ENCODE data around the gene CHGA. TPM values are rescaled to one million over a fixed set of nuclear protein-coding genes. Genes with fewer than 3 reads are reported as not detected.

The CHGA gene, protein sequence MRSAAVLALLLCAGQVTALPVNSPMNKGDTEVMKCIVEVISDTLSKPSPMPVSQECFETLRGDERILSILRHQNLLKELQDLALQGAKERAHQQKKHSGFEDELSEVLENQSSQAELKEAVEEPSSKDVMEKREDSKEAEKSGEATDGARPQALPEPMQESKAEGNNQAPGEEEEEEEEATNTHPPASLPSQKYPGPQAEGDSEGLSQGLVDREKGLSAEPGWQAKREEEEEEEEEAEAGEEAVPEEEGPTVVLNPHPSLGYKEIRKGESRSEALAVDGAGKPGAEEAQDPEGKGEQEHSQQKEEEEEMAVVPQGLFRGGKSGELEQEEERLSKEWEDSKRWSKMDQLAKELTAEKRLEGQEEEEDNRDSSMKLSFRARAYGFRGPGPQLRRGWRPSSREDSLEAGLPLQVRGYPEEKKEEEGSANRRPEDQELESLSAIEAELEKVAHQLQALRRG
- total RNA-seq: 1 to 10 TPM in 1 of 3 donors, under 1 TPM in 1, not detected in 1; 0.98 to 1.3 TPM

DNA sequence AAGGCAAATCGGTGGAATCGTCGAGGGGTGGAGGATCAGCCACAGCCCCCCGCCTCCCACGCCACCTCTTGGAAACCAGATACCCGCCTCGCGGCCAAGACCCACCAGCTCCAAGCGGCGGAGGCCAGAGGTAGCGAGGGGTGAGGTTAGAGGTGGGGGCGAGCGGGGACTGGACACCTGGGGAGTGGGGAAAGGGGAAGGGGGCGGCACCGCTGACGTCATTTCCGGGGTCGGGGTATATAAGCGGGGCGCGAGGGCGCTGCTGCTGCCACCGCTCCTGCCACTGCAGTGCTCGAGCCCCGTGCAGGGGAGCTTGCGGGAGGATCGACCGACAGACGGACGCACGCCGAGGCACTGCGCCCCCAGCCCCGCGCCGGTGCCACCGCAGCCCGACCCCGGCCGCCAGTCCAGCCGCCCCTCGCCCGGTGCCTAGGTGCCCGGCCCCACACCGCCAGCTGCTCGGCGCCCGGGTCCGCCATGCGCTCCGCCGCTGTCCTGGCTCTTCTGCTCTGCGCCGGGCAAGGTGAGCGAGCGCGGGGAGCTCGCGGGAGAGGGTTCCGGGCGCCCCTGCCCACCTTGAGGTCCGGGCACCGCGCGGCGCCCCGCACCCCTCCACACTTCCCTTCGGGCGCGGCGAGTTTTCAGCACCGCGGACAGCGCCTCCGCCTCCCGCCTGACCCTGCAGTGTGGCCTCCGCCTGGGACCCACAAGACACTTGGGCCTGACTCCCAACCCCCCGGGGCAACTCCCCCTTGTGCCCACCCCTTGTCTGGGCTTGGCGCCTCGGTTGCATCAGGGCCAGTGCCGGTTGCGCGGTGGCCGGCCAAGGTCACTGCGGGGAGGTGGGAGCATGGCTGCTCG, at the start of gene CHGA:
TSS of gene CHGA (plus strand) at position 268 of the 861 bp plus-strand sequence. CDS start at position 478, 210 bp downstream.
- intact Hi-C loops (cut with DNase I; ENCODE audit: low total_unique reads): no loop called here
- Histone ChIP-seq H3K9me3 (no peaks in the 10 kb centered on the region), H3K27ac (no peak within 1 kb of the TSS), H3K36me3 (no peaks in the 10 kb centered on the region), H3K4me3 (no peak within 1 kb of the TSS), H3K4me1 (no peaks in the 10 kb centered on the region), H3K27me3 (peaks cover 4 to 40% of the 10 kb centered on the region in 2 donors)
- peak in 1 of 2 donors; percentile 60 for DNase-seq (ENCODE audit: low spot score in 2 of 2)
- TF ChIP-seq POLR2AphosphoS5 (IDR thresholded peaks at IDR 0.05): no peak
- TF ChIP-seq, protein P1, sequence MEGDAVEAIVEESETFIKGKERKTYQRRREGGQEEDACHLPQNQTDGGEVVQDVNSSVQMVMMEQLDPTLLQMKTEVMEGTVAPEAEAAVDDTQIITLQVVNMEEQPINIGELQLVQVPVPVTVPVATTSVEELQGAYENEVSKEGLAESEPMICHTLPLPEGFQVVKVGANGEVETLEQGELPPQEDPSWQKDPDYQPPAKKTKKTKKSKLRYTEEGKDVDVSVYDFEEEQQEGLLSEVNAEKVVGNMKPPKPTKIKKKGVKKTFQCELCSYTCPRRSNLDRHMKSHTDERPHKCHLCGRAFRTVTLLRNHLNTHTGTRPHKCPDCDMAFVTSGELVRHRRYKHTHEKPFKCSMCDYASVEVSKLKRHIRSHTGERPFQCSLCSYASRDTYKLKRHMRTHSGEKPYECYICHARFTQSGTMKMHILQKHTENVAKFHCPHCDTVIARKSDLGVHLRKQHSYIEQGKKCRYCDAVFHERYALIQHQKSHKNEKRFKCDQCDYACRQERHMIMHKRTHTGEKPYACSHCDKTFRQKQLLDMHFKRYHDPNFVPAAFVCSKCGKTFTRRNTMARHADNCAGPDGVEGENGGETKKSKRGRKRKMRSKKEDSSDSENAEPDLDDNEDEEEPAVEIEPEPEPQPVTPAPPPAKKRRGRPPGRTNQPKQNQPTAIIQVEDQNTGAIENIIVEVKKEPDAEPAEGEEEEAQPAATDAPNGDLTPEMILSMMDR (IDR thresholded peaks at IDR 0.05): no peak
- no peak for TF ChIP-seq POLR2A (IDR thresholded peaks at IDR 0.05)

DNA sequence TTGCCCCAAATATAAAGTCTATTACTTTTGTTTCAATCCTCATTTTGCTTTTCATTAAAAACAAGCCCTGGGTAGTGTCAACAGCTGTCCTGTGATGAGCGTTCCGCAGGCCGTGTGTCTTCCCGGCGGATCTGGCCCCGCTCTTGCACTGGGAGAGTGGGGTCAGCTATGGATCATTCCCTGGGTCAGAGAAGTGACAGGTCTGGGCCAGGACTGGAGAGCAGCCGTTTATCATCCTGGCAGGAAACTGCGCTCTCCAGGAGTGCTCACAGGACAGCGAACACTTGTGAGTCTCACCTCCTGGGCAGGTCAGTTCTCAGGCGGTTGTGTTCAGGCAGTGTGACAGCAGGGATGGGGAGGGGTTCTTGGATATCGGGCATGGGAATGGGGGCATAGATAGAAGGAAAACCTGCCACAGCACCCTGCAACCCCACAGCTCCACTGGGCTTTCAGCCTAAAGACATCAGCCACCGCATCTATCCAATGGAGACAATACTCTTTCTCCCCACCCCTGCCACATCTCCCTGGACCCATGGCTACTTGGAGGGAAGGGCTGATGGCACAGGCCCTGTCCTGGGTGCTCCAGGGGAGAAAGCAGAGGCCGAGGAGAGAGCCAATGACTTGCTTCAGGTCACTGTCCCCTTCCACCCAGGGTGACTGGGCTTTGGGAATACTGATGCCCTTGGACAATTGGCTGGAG, 47.8 kb upstream of the CHGA start:
- no peaks in the 10 kb centered on the region for H3K4me1 ChIP-seq
- intact Hi-C loops (cut with DNase I; ENCODE audit: low total_unique reads): no loop called here
- H3K27ac ChIP-seq: no peak overlapping the region
- DNase-seq (ENCODE audit: low spot score in 2 of 2): no peak
- H3K27me3 ChIP-seq: no peaks in the 10 kb centered on the region
- TF ChIP-seq POLR2AphosphoS5 (IDR thresholded peaks at IDR 0.05) (no peak), POLR2A (IDR thresholded peaks at IDR 0.05) (no peak)
- TF ChIP-seq, protein P1 (IDR thresholded peaks at IDR 0.05): no peak
- H3K4me3 ChIP-seq: no peak overlapping the region
- no peaks in the 10 kb centered on the region for H3K36me3 ChIP-seq
- H3K9me3 ChIP-seq: no peaks in the 10 kb centered on the region

- TF ChIP-seq POLR2A (IDR thresholded peaks at IDR 0.05): no peak
- peak in 1 of 3 donors; percentile 55 for TF ChIP-seq POLR2AphosphoS5 (IDR thresholded peaks at IDR 0.05)
- TF ChIP-seq, protein P1 (IDR thresholded peaks at IDR 0.05): no peak
- H3K27ac ChIP-seq: no peak overlapping the region
- H3K4me3 ChIP-seq: no peak overlapping the region
- intact Hi-C loops (cut with DNase I; ENCODE audit: low total_unique reads): no loop called here
- no peaks in the 10 kb centered on the region for H3K36me3 ChIP-seq
- H3K9me3 ChIP-seq: no peaks in the 10 kb centered on the region
- peaks cover 0 to 8% of the 10 kb centered on the region in 2 donors for H3K27me3 ChIP-seq
- no peak for DNase-seq (ENCODE audit: low spot score in 2 of 2)
- no peaks in the 10 kb centered on the region for H3K4me1 ChIP-seq
Observed at GRCh38 chr14:92877757-92878431, 45.1 kb upstream of the CHGA start.

DNA sequence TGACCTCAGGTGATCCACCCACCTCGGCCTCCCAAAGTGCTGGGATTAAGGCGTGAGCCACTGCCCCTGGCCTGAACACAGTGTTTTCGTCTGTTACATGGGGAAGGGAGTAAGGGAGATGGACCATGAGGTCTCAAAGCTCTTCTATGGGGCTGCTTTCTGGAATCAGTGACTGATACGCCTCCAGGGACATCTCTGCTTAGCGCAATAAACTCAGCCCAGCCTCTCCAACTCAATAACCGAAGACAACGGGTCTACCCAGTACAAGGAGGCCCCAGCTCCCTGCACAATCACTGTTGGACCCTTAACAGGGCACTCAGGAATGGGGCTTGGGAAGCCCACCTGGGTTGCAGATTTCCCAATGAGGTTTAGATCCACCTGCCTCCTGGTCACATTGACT, 42.6 kb upstream of the CHGA start:
- intact Hi-C loops (cut with DNase I; ENCODE audit: low total_unique reads): no loop called here
- no peak overlapping the region for H3K4me3 ChIP-seq
- DNase-seq (ENCODE audit: low spot score in 2 of 2): no peak
- H3K9me3 ChIP-seq: no peaks in the 10 kb centered on the region
- no peak overlapping the region for H3K27ac ChIP-seq
- peaks cover 0 to 8% of the 10 kb centered on the region in 2 donors for H3K27me3 ChIP-seq
- H3K4me1 ChIP-seq: no peaks in the 10 kb centered on the region
- TF ChIP-seq, protein P1 (IDR thresholded peaks at IDR 0.05): no peak
- H3K36me3 ChIP-seq: no peaks in the 10 kb centered on the region

Data from breast epithelium (tissue), 4 donors.